Neural progenitor cell (in vitro differentiated cells): Measurements from ENCODE around the gene NOLC1. TPM values are rescaled to one million over a fixed set of nuclear protein-coding genes. Genes with fewer than 3 reads are reported as not detected.

Experiments
- DNase-seq: peaks from one replicate; pipeline ENCODE4 v3.0.0-alpha.2; 2016; ENCODE audit warnings: low spot score
- H2AFZ ChIP-seq: fragments of 200-600 bp; sonication (generic); replicated peaks from 2 replicates; pipeline ENCODE4 v1.6.1; 2016; ENCODE audit warnings: antibody characterized with exemption
- H3F3A ChIP-seq: fragments of 200-600 bp; sonication (generic); 2 replicates; pipeline ENCODE4 v1.6.1; 2016; ENCODE audit warnings: antibody characterized with exemption, low read depth
- H3K27ac ChIP-seq: fragments of 200-600 bp; sonication (generic); 2 replicates; pipeline ENCODE4 v1.5.1; 2016; ENCODE audit warnings: mild to moderate bottlenecking
- H3K27me3 ChIP-seq: fragments of 200-600 bp; sonication (generic); 2 replicates; pipeline ENCODE4 v1.6.1; 2016; ENCODE audit warnings: mild to moderate bottlenecking, moderate library complexity
- H3K36me3 ChIP-seq: fragments of 200-600 bp; sonication (generic); 2 replicates; pipeline ENCODE4 v1.5.1; 2016
- H3K4me1 ChIP-seq: fragments of 200-600 bp; sonication (generic); 2 replicates; pipeline ENCODE4 v1.6.1; 2016; ENCODE audit warnings: mixed run types
- H3K4me2 ChIP-seq: fragments of 200-600 bp; sonication (generic); 2 replicates; pipeline ENCODE4 v1.6.1; 2016
- H3K4me3 ChIP-seq: fragments of 200-600 bp; sonication (generic); 2 replicates; pipeline ENCODE4 v1.5.1; 2016
- H3K79me2 ChIP-seq: fragments of 200-600 bp; sonication (generic); 2 replicates; pipeline ENCODE4 v1.6.1; 2016; ENCODE audit warnings: low read depth
- H3K9ac ChIP-seq: fragments of 200-600 bp; sonication (generic); 2 replicates; pipeline ENCODE4 v1.6.1; 2016
- H3K9me3 ChIP-seq: fragments of 200-600 bp; sonication (generic); 2 replicates; pipeline ENCODE4 v1.5.1; 2016; ENCODE audit warnings: low read depth
- H4K20me1 ChIP-seq: fragments of 200-600 bp; sonication (generic); 2 replicates; pipeline ENCODE4 v1.6.1; 2016; ENCODE audit warnings: low read depth
- H3K27ac Mint-ChIP-seq: 3 replicates; pipeline ENCODE4 v1.8.0; 2021; ENCODE audit warnings: mixed read lengths
- H3K27me3 Mint-ChIP-seq: 2 replicates; pipeline ENCODE4 v1.8.0; 2022; ENCODE audit warnings: low read depth, mild to moderate bottlenecking, inconsistent platforms, moderate library complexity, mixed read lengths; ENCODE audit not compliant: insufficient read depth
- H3K36me3 Mint-ChIP-seq: 3 replicates; pipeline ENCODE4 v1.8.0; 2021; ENCODE audit warnings: mixed read lengths
- H3K4me1 Mint-ChIP-seq: 3 replicates; pipeline ENCODE4 v1.8.0; 2021; ENCODE audit warnings: mixed read lengths
- H3K4me3 Mint-ChIP-seq: 3 replicates; pipeline ENCODE4 v1.8.0; 2021; ENCODE audit warnings: mild to moderate bottlenecking, moderate library complexity, mixed read lengths
- H3K9me3 Mint-ChIP-seq: 3 replicates; pipeline ENCODE4 v1.8.0; 2020; ENCODE audit warnings: mixed read lengths
- EZH2 ChIP-seq: fragments of 200-600 bp; sonication (generic); IDR thresholded peaks from 2 replicates; pipeline ENCODE4 v1.6.1; 2017; ENCODE audit warnings: antibody characterized with exemption, mild to moderate bottlenecking, moderate library complexity
- EZH2phosphoT487 ChIP-seq: fragments of 200-600 bp; sonication (generic); IDR thresholded peaks from 2 replicates; pipeline ENCODE4 v1.6.1; 2017; ENCODE audit warnings: antibody characterized with exemption
- total RNA-seq: library from RNA; depleted of rRNA; stranded (reverse); fragments of >200 nt; gene quantifications from 2 replicates; pipeline ENCODE4 v1.2.3, GENCODE V29; 2015; ENCODE audit warnings: low replicate concordance
- TF ChIP-seq, protein P1 (sequence below): fragments of 200-600 bp; sonication (generic); IDR thresholded peaks from 2 replicates; pipeline ENCODE4 v1.5.1; 2017; ENCODE audit warnings: antibody characterized with exemption, mild to moderate bottlenecking

Gene NOLC1
- total RNA-seq, 1 donor from 2014 or later = 80.6 TPM

DNA sequence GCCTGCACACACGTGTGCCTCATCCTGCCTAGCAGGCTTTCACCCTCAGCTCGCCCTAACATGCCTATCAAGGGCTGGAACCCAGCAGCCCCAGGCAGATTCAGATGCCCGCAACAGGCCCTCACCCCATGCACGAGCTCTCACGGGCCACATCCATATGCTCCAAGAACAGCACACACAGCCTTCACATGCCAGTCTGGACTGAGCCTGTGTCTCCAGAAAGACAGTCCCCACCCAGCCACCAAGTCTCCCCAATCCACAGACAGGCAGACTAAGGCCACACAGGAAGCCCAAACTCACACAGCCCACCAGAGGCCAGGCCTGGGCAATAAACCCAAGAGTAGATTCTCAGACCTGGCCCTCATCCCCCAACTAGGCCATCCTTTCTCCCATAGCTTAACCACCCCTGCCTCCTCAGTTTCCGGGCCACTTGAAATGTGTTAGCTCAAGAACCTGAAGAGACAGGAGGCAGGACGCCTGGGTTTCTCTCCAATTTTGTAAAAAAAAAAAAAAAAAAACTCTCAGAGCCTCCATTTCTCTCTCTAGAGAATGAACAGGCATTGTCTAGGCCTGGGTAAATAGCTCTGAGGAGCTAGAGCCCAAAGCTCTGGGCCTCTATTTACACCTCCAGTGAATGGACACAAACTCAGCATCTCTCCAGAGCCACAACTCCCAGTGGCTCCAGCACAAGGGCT, 38.8 kb upstream of the NOLC1 start:
- Histone ChIP-seq H4K20me1 (peaks cover 50% of the 10 kb centered on the region), H3K4me1 (peaks cover 48% of the 10 kb centered on the region)

GRCh38 chr10:102113956-102114857, 38.0 kb upstream of the NOLC1 start:
- DNase-seq = peak; percentile 73

More for the DNA sequence above, 38.8 kb upstream of the NOLC1 start:
- peaks cover 85% of the 10 kb centered on the region for H3K79me2 ChIP-seq
- H3K27me3 ChIP-seq = no peaks in the 10 kb centered on the region
- H3K9ac ChIP-seq = peak overlapping the region; percentile 86
- TF ChIP-seq EZH2phosphoT487 (no peak), EZH2 (no peak)
- TF ChIP-seq, protein P1, sequence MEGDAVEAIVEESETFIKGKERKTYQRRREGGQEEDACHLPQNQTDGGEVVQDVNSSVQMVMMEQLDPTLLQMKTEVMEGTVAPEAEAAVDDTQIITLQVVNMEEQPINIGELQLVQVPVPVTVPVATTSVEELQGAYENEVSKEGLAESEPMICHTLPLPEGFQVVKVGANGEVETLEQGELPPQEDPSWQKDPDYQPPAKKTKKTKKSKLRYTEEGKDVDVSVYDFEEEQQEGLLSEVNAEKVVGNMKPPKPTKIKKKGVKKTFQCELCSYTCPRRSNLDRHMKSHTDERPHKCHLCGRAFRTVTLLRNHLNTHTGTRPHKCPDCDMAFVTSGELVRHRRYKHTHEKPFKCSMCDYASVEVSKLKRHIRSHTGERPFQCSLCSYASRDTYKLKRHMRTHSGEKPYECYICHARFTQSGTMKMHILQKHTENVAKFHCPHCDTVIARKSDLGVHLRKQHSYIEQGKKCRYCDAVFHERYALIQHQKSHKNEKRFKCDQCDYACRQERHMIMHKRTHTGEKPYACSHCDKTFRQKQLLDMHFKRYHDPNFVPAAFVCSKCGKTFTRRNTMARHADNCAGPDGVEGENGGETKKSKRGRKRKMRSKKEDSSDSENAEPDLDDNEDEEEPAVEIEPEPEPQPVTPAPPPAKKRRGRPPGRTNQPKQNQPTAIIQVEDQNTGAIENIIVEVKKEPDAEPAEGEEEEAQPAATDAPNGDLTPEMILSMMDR = no peak
- Mint-ChIP-seq H3K27ac (peak overlapping the region; percentile 87), H3K36me3 (peaks cover 24% of the 10 kb centered on the region), H3K27me3 (peaks cover 10% of the 10 kb centered on the region), H3K4me1 (peaks cover 53% of the 10 kb centered on the region), H3K4me3 (peak overlapping the region; percentile 95), H3K9me3 (no peaks in the 10 kb centered on the region)
- H3K27ac ChIP-seq = peak overlapping the region; percentile 82
- peak overlapping the region; percentile 100 for H3K4me2 ChIP-seq
- no peaks in the 10 kb centered on the region for H3K36me3 ChIP-seq
- peak overlapping the region; percentile 88 for H3K4me3 ChIP-seq
- DNase-seq = peak; percentile 8
- no peaks in the 10 kb centered on the region for H3K9me3 ChIP-seq
- H2AFZ ChIP-seq = no peak overlapping the region
- peaks cover 37% of the 10 kb centered on the region for H3F3A ChIP-seq

DNA sequence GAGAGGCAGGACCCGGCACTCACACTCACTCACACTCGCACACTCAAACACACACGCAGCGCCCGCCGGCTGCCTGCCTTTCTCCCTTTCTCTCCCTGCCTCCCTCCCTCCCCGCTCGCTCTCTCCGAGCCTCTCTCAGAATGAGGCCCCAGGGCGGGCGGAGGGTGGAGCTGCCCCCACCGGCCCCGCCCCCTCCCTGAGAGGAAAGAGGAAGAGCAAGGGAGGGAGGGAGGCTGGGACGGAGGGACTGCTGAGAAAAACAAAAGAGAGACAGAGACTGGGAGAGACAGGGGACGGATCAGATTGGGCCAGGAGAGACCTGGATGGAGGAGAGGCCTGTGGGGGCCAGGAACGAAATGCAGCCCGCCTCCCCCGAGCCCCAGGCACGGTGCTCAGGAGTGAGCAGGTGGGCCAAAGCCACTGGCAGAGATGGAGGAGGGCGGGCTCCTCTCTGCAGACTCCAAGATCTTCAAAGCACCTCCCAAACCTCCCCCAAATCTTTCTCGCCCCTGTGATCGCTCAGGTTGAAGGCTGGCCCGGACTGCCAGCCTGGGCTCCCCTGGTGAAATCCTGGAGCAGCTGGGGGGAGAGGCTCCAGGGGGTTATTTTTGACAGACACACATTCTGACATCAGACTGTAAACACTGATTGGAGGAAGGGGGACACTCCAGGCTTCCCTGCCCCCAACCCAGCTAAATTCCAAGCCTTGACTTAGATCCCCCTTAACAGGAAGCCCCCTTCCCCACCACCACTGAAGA, 37.1 kb upstream of the NOLC1 start:
- peaks cover 50% of the 10 kb centered on the region for H4K20me1 ChIP-seq
- Mint-ChIP-seq H3K4me3 (peak overlapping the region; percentile 95), H3K27ac (peak overlapping the region; percentile 91), H3K4me1 (peaks cover 63% of the 10 kb centered on the region), H3K9me3 (no peaks in the 10 kb centered on the region), H3K36me3 (peaks cover 9% of the 10 kb centered on the region), H3K27me3 (peaks cover 5% of the 10 kb centered on the region)
- peaks cover 96% of the 10 kb centered on the region for H3K79me2 ChIP-seq
- no peaks in the 10 kb centered on the region for H3K36me3 ChIP-seq
- H3K9ac ChIP-seq = peak overlapping the region; percentile 86
- H3K9me3 ChIP-seq = no peaks in the 10 kb centered on the region
- H3K4me1 ChIP-seq = peaks cover 54% of the 10 kb centered on the region
- H3K4me3 ChIP-seq = peak overlapping the region; percentile 88
- no peaks in the 10 kb centered on the region for H3K27me3 ChIP-seq
- peak overlapping the region; percentile 82 for H3K27ac ChIP-seq
- H3K4me2 ChIP-seq = peak overlapping the region; percentile 100
- peaks cover 52% of the 10 kb centered on the region for H3F3A ChIP-seq
- DNase-seq = peak; percentile 96
- H2AFZ ChIP-seq = no peak overlapping the region
- TF ChIP-seq EZH2phosphoT487 = no peak
- TF ChIP-seq EZH2 = no peak
- TF ChIP-seq, protein P1 = no peak

More at GRCh38 chr10:102113956-102114857, 38.0 kb upstream of the NOLC1 start:
- peaks cover 18% of the 10 kb centered on the region for H3K36me3 Mint-ChIP-seq
- Histone ChIP-seq H3F3A (peaks cover 45% of the 10 kb centered on the region), H3K79me2 (peaks cover 92% of the 10 kb centered on the region), H3K36me3 (no peaks in the 10 kb centered on the region), H3K27ac (peak overlapping the region; percentile 82), H3K4me3 (peak overlapping the region; percentile 88), H4K20me1 (peaks cover 56% of the 10 kb centered on the region), H3K9ac (peak overlapping the region; percentile 86), H3K4me2 (peak overlapping the region; percentile 100), H3K4me1 (peaks cover 54% of the 10 kb centered on the region), H2AFZ (no peak overlapping the region), H3K9me3 (no peaks in the 10 kb centered on the region), H3K27me3 (no peaks in the 10 kb centered on the region)
- peaks cover 8% of the 10 kb centered on the region for H3K27me3 Mint-ChIP-seq
- peak overlapping the region; percentile 91 for H3K27ac Mint-ChIP-seq
- H3K4me1 Mint-ChIP-seq = peaks cover 59% of the 10 kb centered on the region
- no peak for TF ChIP-seq EZH2phosphoT487
- TF ChIP-seq, protein P1 = no peak
- TF ChIP-seq EZH2 = no peak
- peak overlapping the region; percentile 95 for H3K4me3 Mint-ChIP-seq
- no peaks in the 10 kb centered on the region for H3K9me3 Mint-ChIP-seq
